Heart left ventricle (tissue), 11 donors: ENCODE measurements around the gene GPR143. TPM values are rescaled to one million over a fixed set of nuclear protein-coding genes. Genes with fewer than 3 reads are reported as not detected.

Experiments
- polyA plus RNA-seq, 2 donors: library from polyadenylated mRNA; stranded (reverse); fragments of 200-250 nt; gene quantifications; one replicate each; pipeline ENCODE4 v1.2.3, GENCODE V29; 2013
- total RNA-seq, 9 donors: library from RNA; depleted of rRNA in 2 of 9; stranded (reverse); fragments of >200 nt in 2 of 9; fragmentation: NEBNext Ultra II Directional in 3 of 9; extraction: Animal tissue kit (Norgen Biotek cat#: 25700) in 3 of 9; gene quantifications; one replicate each; pipeline versions ENCODE4 v1.1.0 to v1.2.4, GENCODE V29; 2016 to 2023
- donor health status: ischemic (EF 13 %, LVEDD 7.1; RV severe dilation, severe dysfunction).
- donor health status: healthy with polysubstance abuse.
- donor health status: DM: no; HTN: yes; CAD: no.
- donor health status: DM: no; HTN: no; CAD: no.
- donor health status: ischemic (EF 25% LVEDD 5.7; RV mildly dilated, moderate dysfunction).
- donor health status: healthy.
- donor health status: DM: yes; HTN: yes; CAD: no.
- donor health status: PGD.
- donor health status: nonischemic (EF 23%, LVEDD 6.1; RV moderate dilation, normal function).

GPR143 gene
- total and polyA plus RNA-seq, 11 donors: 0.11 to 0.91 (median 0.31) TPM; not detected in 8

Other genes with a start within 250 kb of the GPR143 start
- 1 to 10 TPM in 3 of 9 donors, under 1 TPM in 6; 0.51 to 1.7 (median 0.85) TPM for gene SHROOM2, start 20.6 kb upstream of the GPR143 start, total RNA-seq
- gene SHROOM2, start 20.6 kb upstream of the GPR143 start, polyA plus RNA-seq: under 1 TPM; 0.38 to 0.49 TPM
- not detected for gene CLDN34, start 201.5 kb upstream of the GPR143 start, total RNA-seq
- not detected for gene CLDN34, start 201.5 kb upstream of the GPR143 start, polyA plus RNA-seq